Left lung (tissue), 10 donors: Measurements from ENCODE around the gene PDE8B. TPM values are rescaled to one million over a fixed set of nuclear protein-coding genes. Genes with fewer than 3 reads are reported as not detected.
A peak's percentile ranks its signal among the peaks of the same experiment; 100 is the strongest.

Source experiments
- ATAC-seq: fragments of 200-7000 bp; cut with Tn5 transposase; one replicate; pipeline ENCODE4 v1.9.1; 2020; ENCODE audit warnings: moderate library complexity
- DNase-seq, 4 donors: peaks; one replicate each; pipeline ENCODE4 v3.0.0-alpha.2; 2013 to 2020
- H3K27ac ChIP-seq, 2 donors: fragments of 200-600 bp; sonication (generic) in 1 of 2; one replicate each; pipeline versions ENCODE4 v1.5.0 to v1.8.0; 2020 to 2021
- H3K27me3 ChIP-seq, 2 donors: fragments of 200-600 bp; sonication (generic) in 1 of 2; one replicate each; pipeline versions ENCODE4 v1.5.0 to v1.8.0; 2020 to 2021
- H3K36me3 ChIP-seq, 2 donors: fragments of 200-600 bp; sonication (generic) in 1 of 2; one replicate each; pipeline versions ENCODE4 v1.5.0 to v1.8.0; 2020 to 2021
- H3K4me1 ChIP-seq, 2 donors: fragments of 200-600 bp; one replicate each; pipeline ENCODE4 v1.8.0; 2021
- H3K4me3 ChIP-seq, 2 donors: fragments of 200-600 bp; sonication (generic) in 1 of 2; one replicate each; pipeline versions ENCODE4 v1.5.0 to v1.8.0; 2020 to 2021; ENCODE audit warnings: mild to moderate bottlenecking in 1 of 2
- H3K9me3 ChIP-seq, 2 donors: fragments of 200-600 bp; sonication (generic) in 1 of 2; one replicate each; pipeline versions ENCODE4 v1.5.0 to v1.8.0; 2020 to 2021
- CTCF ChIP-seq, 2 donors: fragments of 200-600 bp; sonication (generic) in 1 of 2; IDR thresholded peaks; one replicate each; pipeline versions ENCODE4 v1.5.0 to v1.8.0; 2021; ENCODE audit warnings: antibody characterized with exemption in 2 of 2
- intact Hi-C, 2 donors: fragments of 100-400 bp; cut with DNase I; formaldehyde crosslinking; loops; one replicate each; pipeline versions ENCODE4 v1.11.2 to v1.14.2; 2022
- polyA plus RNA-seq, 6 donors: library from polyadenylated mRNA; unstranded; fragments of 120-200 nt; gene quantifications; one replicate each; pipeline ENCODE4 v1.2.1, GENCODE V29; 2013; ENCODE audit not compliant: insufficient read length in 6 of 6
- total RNA-seq, 2 donors: library from RNA; stranded (reverse); fragmentation: NEBNext Ultra II Directional; extraction: Animal tissue kit (Norgen Biotek cat#: 25700); gene quantifications; one replicate each; pipeline ENCODE4 v1.2.1, GENCODE V29; 2021
- donor health status: DM: no; HTN: yes; CAD: no.
- donor health status: DM: no; HTN: no; CAD: no.

The PDE8B gene
- total and polyA plus RNA-seq, 8 donors: 3.3 to 8.7 (median 6.5) TPM

- DNase-seq (no peak), ATAC-seq (no peak)
- H3K27me3 ChIP-seq: no peaks in the 10 kb centered on the region
- no peaks in the 10 kb centered on the region for H3K36me3 ChIP-seq
- intact Hi-C loops: no loop called here
- H3K27ac ChIP-seq: no peak overlapping the region
- TF ChIP-seq CTCF (IDR thresholded peaks at IDR 0.05): no peak
- H3K9me3 ChIP-seq: no peaks in the 10 kb centered on the region
- no peak overlapping the region for H3K4me3 ChIP-seq
- no peaks in the 10 kb centered on the region for H3K4me1 ChIP-seq
Observed at GRCh38 chr5:77339337-77339890, 128.9 kb downstream of the PDE8B start.

GRCh38 chr5:77343165-77343564, 132.7 kb downstream of the PDE8B start:
- no peaks in the 10 kb centered on the region for H3K9me3 ChIP-seq
- no peaks in the 10 kb centered on the region for H3K27me3 ChIP-seq
- no peak overlapping the region for H3K4me3 ChIP-seq
- intact Hi-C loops: no loop called here
- H3K36me3 ChIP-seq: no peaks in the 10 kb centered on the region
- DNase-seq (peak in 1 of 4 donors; percentile 23), ATAC-seq (peak; percentile 52)
- TF ChIP-seq CTCF (IDR thresholded peaks at IDR 0.05): no peak
- H3K4me1 ChIP-seq: no peaks in the 10 kb centered on the region
- no peak overlapping the region for H3K27ac ChIP-seq

GRCh38 chr5:77347435-77348098, 137.1 kb downstream of the PDE8B start:
- Histone ChIP-seq H3K36me3 (no peaks in the 10 kb centered on the region), H3K27ac (no peak overlapping the region), H3K27me3 (no peaks in the 10 kb centered on the region), H3K9me3 (no peaks in the 10 kb centered on the region), H3K4me3 (no peak overlapping the region), H3K4me1 (no peaks in the 10 kb centered on the region)
- no peak for TF ChIP-seq CTCF (IDR thresholded peaks at IDR 0.05)
- intact Hi-C loops: no loop called here
- ATAC-seq (no peak), DNase-seq (no peak)

GRCh38 chr5:77353251-77353650, 142.8 kb downstream of the PDE8B start:
- ATAC-seq (no peak), DNase-seq (no peak)
- Histone ChIP-seq H3K36me3 (no peaks in the 10 kb centered on the region), H3K9me3 (no peaks in the 10 kb centered on the region), H3K27ac (no peak overlapping the region), H3K4me3 (no peak overlapping the region), H3K27me3 (no peaks in the 10 kb centered on the region), H3K4me1 (no peaks in the 10 kb centered on the region)
- intact Hi-C loops: no loop called here
- TF ChIP-seq CTCF (IDR thresholded peaks at IDR 0.05): no peak

GRCh38 chr5:77354454-77354853, 144.0 kb downstream of the PDE8B start:
- ATAC-seq (no peak), DNase-seq (no peak)
- no peaks in the 10 kb centered on the region for H3K9me3 ChIP-seq
- no peak overlapping the region for H3K27ac ChIP-seq
- no peaks in the 10 kb centered on the region for H3K36me3 ChIP-seq
- no peak for TF ChIP-seq CTCF (IDR thresholded peaks at IDR 0.05)
- peaks cover 0 to 4% of the 10 kb centered on the region in 2 donors for H3K4me1 ChIP-seq
- intact Hi-C loops: no loop called here
- no peaks in the 10 kb centered on the region for H3K27me3 ChIP-seq
- H3K4me3 ChIP-seq: no peak overlapping the region
